HG02973 (cell line): Measurements from ENCODE around the gene MYLK3.

Experiments
- ATAC-seq: cut with Tn5 transposase; IDR thresholded peaks from one replicate; pipeline ENCODE4 v1.9.1; 2021; ENCODE audit warnings: moderate library complexity; ENCODE audit not compliant: unreplicated experiment

MYLK3 gene

GRCh38 chr16:46728806-46729205 is 19.3 kb downstream of the MYLK3 start:
- no peak for ATAC-seq

- no peak for ATAC-seq
Observed at GRCh38 chr16:46727630-46728029, 20.5 kb downstream of the MYLK3 start.

- no peak for ATAC-seq
Observed at GRCh38 chr16:46727184-46727583, 21.0 kb downstream of the MYLK3 start.

- no peak for ATAC-seq
Observed at GRCh38 chr16:46721885-46722284, 26.3 kb downstream of the MYLK3 start.

- ATAC-seq = no peak
Observed at GRCh38 chr16:46720619-46721018, 27.5 kb downstream of the MYLK3 start.

GRCh38 chr16:46719528-46719927 is 28.6 kb downstream of the MYLK3 start:
- no peak for ATAC-seq

- no peak for ATAC-seq
Observed at GRCh38 chr16:46718214-46718613, 29.9 kb downstream of the MYLK3 start.

GRCh38 chr16:46717692-46718091 is 30.5 kb downstream of the MYLK3 start:
- ATAC-seq = no peak

GRCh38 chr16:46715769-46716305 is 32.3 kb downstream of the MYLK3 start:
- ATAC-seq = no peak

GRCh38 chr16:46714797-46715591 is 33.1 kb downstream of the MYLK3 start:
- no peak for ATAC-seq

- ATAC-seq = no peak
Observed at GRCh38 chr16:46713634-46714033, 34.5 kb downstream of the MYLK3 start.

GRCh38 chr16:46712911-46713310 is 35.2 kb downstream of the MYLK3 start:
- ATAC-seq = no peak

- no peak for ATAC-seq
Observed at GRCh38 chr16:46711106-46712058, 36.8 kb downstream of the MYLK3 start.

- no peak for ATAC-seq
Observed at GRCh38 chr16:46709469-46710005, 38.6 kb downstream of the MYLK3 start.

GRCh38 chr16:46706642-46707041 is 41.5 kb downstream of the MYLK3 start:
- no peak for ATAC-seq

- no peak for ATAC-seq
Observed at GRCh38 chr16:46702030-46702429, 46.1 kb downstream of the MYLK3 start.

GRCh38 chr16:46701615-46702014 is 46.5 kb downstream of the MYLK3 start:
- ATAC-seq = no peak

GRCh38 chr16:46700048-46700447 is 48.1 kb downstream of the MYLK3 start:
- ATAC-seq = no peak

- ATAC-seq = no peak
Observed at GRCh38 chr16:46696957-46697356, 51.2 kb downstream of the MYLK3 start.

- no peak for ATAC-seq
Observed at GRCh38 chr16:46695937-46696336, 52.2 kb downstream of the MYLK3 start.

- ATAC-seq = no peak
Observed at GRCh38 chr16:46693598-46693997, 54.5 kb downstream of the MYLK3 start.
